Thoracic aorta (tissue), 2 donors: ENCODE measurements around the gene PLXDC1. TPM values are rescaled to one million over a fixed set of nuclear protein-coding genes. Genes with fewer than 3 reads are reported as not detected.

Experiments used
- ATAC-seq: fragments of 150-250 bp; one replicate; pipeline ENCODE4 v1.8.0; 2017; ENCODE audit warnings: low read depth; ENCODE audit not compliant: insufficient number of reproducible peaks, low FRiP score
- DNase-seq: peaks from one replicate; pipeline ENCODE4 v3.0.0-alpha.2; 2020; ENCODE audit warnings: low spot score
- H3K27ac ChIP-seq, 2 donors: fragments of 200-600 bp; sonication (generic); 1 replicate in 1 of 2; 2 replicates in 1 of 2; pipeline ENCODE4 v1.5.1; 2016; ENCODE audit warnings: mild to moderate bottlenecking in 2 of 2, moderate library complexity in 2 of 2
- H3K27me3 ChIP-seq: fragments of 200-600 bp; sonication (generic); replicated peaks from 2 replicates; pipeline ENCODE4 v1.6.0; 2016; ENCODE audit warnings: mild to moderate bottlenecking; ENCODE audit not compliant: insufficient read depth
- H3K36me3 ChIP-seq: fragments of 200-600 bp; sonication (generic); one replicate; pipeline ENCODE4 v1.5.1; 2016
- H3K4me1 ChIP-seq, 2 donors: fragments of 200-600 bp; sonication (generic); 1 replicate in 1 of 2; 2 replicates in 1 of 2; pipeline versions ENCODE4 v1.5.1 to v1.6.0; 2016; ENCODE audit warnings: low read depth in 2 of 2, mild to moderate bottlenecking in 1 of 2; ENCODE audit not compliant: control insufficient read depth in 1 of 2
- H3K4me3 ChIP-seq: fragments of 200-600 bp; sonication (generic); 2 replicates; pipeline ENCODE4 v1.5.1; 2016; ENCODE audit warnings: mild to moderate bottlenecking
- H3K9me3 ChIP-seq: fragments of 200-600 bp; sonication (generic); 2 replicates; pipeline ENCODE4 v1.5.1; 2016
- CTCF ChIP-seq: fragments of 200-600 bp; sonication (generic); IDR thresholded peaks from one replicate; pipeline ENCODE4 v1.5.1; 2019; ENCODE audit warnings: antibody characterized with exemption
- total RNA-seq, 2 donors: library from RNA; depleted of rRNA; stranded (reverse); fragments of >200 nt; gene quantifications; one replicate each; pipeline versions ENCODE4 v1.1.0 to v1.2.3, GENCODE V29; 2016

Gene PLXDC1
- total RNA-seq, 2 donors from 2014 or later = 7.0 to 13.9 TPM

GRCh38 chr17:39082482-39082881 is 69.0 kb downstream of the PLXDC1 start:
- Histone ChIP-seq H3K9me3 (no peaks in the 10 kb centered on the region), H3K4me3 (no peak overlapping the region), H3K36me3 (no peaks in the 10 kb centered on the region), H3K27ac (no peak overlapping the region), H3K27me3 (no peaks in the 10 kb centered on the region), H3K4me1 (peaks cover 0 to 14% of the 10 kb centered on the region in 2 donors)
- TF ChIP-seq CTCF = no peak
- ATAC-seq = no peak
- DNase-seq = no peak

GRCh38 chr17:39081851-39082250 is 69.6 kb downstream of the PLXDC1 start:
- H3K36me3 ChIP-seq = no peaks in the 10 kb centered on the region
- no peak for TF ChIP-seq CTCF
- peaks cover 0 to 14% of the 10 kb centered on the region in 2 donors for H3K4me1 ChIP-seq
- H3K4me3 ChIP-seq = no peak overlapping the region
- H3K27me3 ChIP-seq = no peaks in the 10 kb centered on the region
- no peak overlapping the region for H3K27ac ChIP-seq
- no peaks in the 10 kb centered on the region for H3K9me3 ChIP-seq
- DNase-seq (no peak), ATAC-seq (no peak)

GRCh38 chr17:39080421-39081078 is 70.9 kb downstream of the PLXDC1 start:
- DNase-seq = no peak
- Histone ChIP-seq H3K36me3 (no peaks in the 10 kb centered on the region), H3K9me3 (no peaks in the 10 kb centered on the region), H3K4me3 (no peak overlapping the region), H3K27me3 (no peaks in the 10 kb centered on the region), H3K4me1 (peaks cover 0 to 14% of the 10 kb centered on the region in 2 donors), H3K27ac (no peak overlapping the region)
- ATAC-seq = no peak
- TF ChIP-seq CTCF = no peak

GRCh38 chr17:39079836-39080235 is 71.6 kb downstream of the PLXDC1 start:
- Histone ChIP-seq H3K27me3 (no peaks in the 10 kb centered on the region), H3K36me3 (no peaks in the 10 kb centered on the region), H3K27ac (no peak overlapping the region), H3K9me3 (no peaks in the 10 kb centered on the region), H3K4me1 (peaks cover 0 to 14% of the 10 kb centered on the region in 2 donors), H3K4me3 (no peak overlapping the region)
- no peak for ATAC-seq
- no peak for TF ChIP-seq CTCF
- no peak for DNase-seq

- Histone ChIP-seq H3K27me3 (no peaks in the 10 kb centered on the region), H3K9me3 (no peaks in the 10 kb centered on the region), H3K4me3 (no peak overlapping the region), H3K4me1 (peaks cover 0 to 13% of the 10 kb centered on the region in 2 donors), H3K27ac (no peak overlapping the region), H3K36me3 (no peaks in the 10 kb centered on the region)
- ATAC-seq (no peak), DNase-seq (no peak)
- TF ChIP-seq CTCF = no peak
Measured at GRCh38 chr17:39077866-39078265, 73.6 kb downstream of the PLXDC1 start.
